GM12891 (cell line): ENCODE data around the gene IVL.

Source experiments
- PAX5 ChIP-seq: IDR thresholded peaks from 2 replicates; pipeline ENCODE4 v1.6.1; 2011; ENCODE audit warnings: low read length, moderate library complexity, mild to moderate bottlenecking; ENCODE audit not compliant: insufficient read depth, severe bottlenecking
- POLR2A ChIP-seq: IDR thresholded peaks from 2 replicates; pipeline ENCODE4 v1.6.1; 2011; ENCODE audit warnings: low read depth, low read length, control low read depth
- POLR2AphosphoS5 ChIP-seq: IDR thresholded peaks from 2 replicates; pipeline ENCODE4 v1.6.1; 2011; ENCODE audit warnings: low read depth, low read length, control low read depth
- POU2F2 ChIP-seq: IDR thresholded peaks from 2 replicates; pipeline ENCODE4 v1.6.1; 2011; ENCODE audit warnings: low read depth, mild to moderate bottlenecking, control low read depth, low read length, moderate library complexity
- SPI1 ChIP-seq: IDR thresholded peaks from 2 replicates; pipeline ENCODE4 v1.6.1; 2011; ENCODE audit warnings: low read depth, low read length, control low read depth
- TAF1 ChIP-seq: IDR thresholded peaks from 2 replicates; pipeline ENCODE4 v1.6.1; 2011; ENCODE audit warnings: low read depth, low read length, control low read depth

DNA sequence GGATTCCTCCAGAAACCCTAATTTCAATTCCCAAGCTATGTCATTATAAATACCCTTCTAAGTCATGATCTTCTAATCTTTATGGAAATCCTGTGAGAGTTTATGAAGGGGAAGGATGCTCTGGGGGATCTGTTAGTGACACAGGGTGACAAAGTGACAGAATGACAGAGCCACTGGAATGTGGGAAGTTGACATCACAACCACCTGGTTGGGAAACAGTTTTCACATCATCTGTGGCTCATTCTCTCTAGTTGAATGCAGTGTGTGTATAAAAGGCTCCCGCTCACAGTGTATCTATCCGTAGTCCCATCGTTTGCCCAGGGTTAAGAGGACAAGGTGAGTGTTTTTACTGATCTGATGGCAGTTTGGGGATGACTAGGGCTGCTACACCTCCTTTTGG is 48.6 kb upstream of the IVL start, which contains the start of gene LCE7A:
- TF ChIP-seq POLR2AphosphoS5, result no peak
- no peak for TF ChIP-seq POLR2A
- TF ChIP-seq SPI1, result no peak
- TF ChIP-seq TAF1, result no peak
- no peak for TF ChIP-seq PAX5
- no peak for TF ChIP-seq POU2F2
